HepG2 (cell line): Measurements from ENCODE around the gene WFDC6. TPM values are rescaled to one million over a fixed set of nuclear protein-coding genes. Genes with fewer than 3 reads are reported as not detected.

Source experiments
- ATAC-seq: fragments of 200-7000 bp; cut with Tn5 transposase; 3 replicates; pipeline ENCODE4 v1.9.1; 2020; ENCODE audit warnings: mild to moderate bottlenecking, moderate library complexity
- BruUV-seq: library from RNA; stranded (reverse); fragments of 400-500 nt; replicated peaks from 2 replicates; lab custom pipeline; 2021; lab: Mats Ljungman, UMichigan
- CTCF ChIA-PET: fragments of 300-600 bp; formaldehyde crosslinking; extraction: SDS; loops from one replicate; lab custom pipeline; 2021; ENCODE audit warnings: low total read pairs, inconsistent platforms, low intra/inter-chr PET ratio; lab: Yijun Ruan, JAX
- POLR2A ChIA-PET: fragments of 350-600 bp; sonication (Branson Sonifier 250); formaldehyde crosslinking; loops from one replicate; lab custom pipeline; 2020; ENCODE audit warnings: antibody characterized with exemption, inconsistent platforms; lab: Yijun Ruan, JAX
- DNase-seq: peaks from one replicate; pipeline ENCODE4 v3.0.0-alpha.2; 2015; ENCODE audit warnings: low spot score
- FAIRE-seq: peaks from 3 replicates; lab custom pipeline; 2011; peaks lifted over from hg19 to GRCh38; lab: Jason Lieb, UNC
- H2AFZ ChIP-seq: one replicate; pipeline ENCODE4 v1.6.1; 2011; ENCODE audit warnings: low read length, inconsistent platforms
- H3K27ac ChIP-seq: fragments of 300-600 bp; 3 replicates; pipeline ENCODE4 v1.8.0; 2011; ENCODE audit warnings: mixed run types, mild to moderate bottlenecking, mixed read lengths, low read length, inconsistent platforms; ENCODE audit not compliant: insufficient read depth; ENCODE audit errors: extremely low read length
- H3K27me3 ChIP-seq, 2 experiments: fragments of 200-600 bp in 1 of 2; 2 replicates in 1 of 2; 3 replicates in 1 of 2; pipeline versions ENCODE4 v1.6.0 to v1.8.0; 2011; ENCODE audit warnings: low read length in 2 of 2, mild to moderate bottlenecking in 2 of 2, moderate library complexity in 2 of 2, inconsistent platforms in 1 of 2; ENCODE audit not compliant: insufficient read depth in 2 of 2, control insufficient read depth in 1 of 2
- H3K36me3 ChIP-seq, 2 experiments: fragments of 200-600 bp in 1 of 2; replicated peaks in 1 of 2; 2 replicates in 1 of 2; 3 replicates in 1 of 2; pipeline versions ENCODE4 v1.5.1 to v1.8.0; 2011; ENCODE audit warnings: low read length in 2 of 2, inconsistent platforms in 1 of 2; ENCODE audit not compliant: insufficient read depth in 2 of 2, control insufficient read depth in 1 of 2
- H3K4me1 ChIP-seq: 2 replicates; pipeline ENCODE4 v1.5.1; 2012; ENCODE audit warnings: low read length, inconsistent platforms; ENCODE audit not compliant: insufficient read depth
- H3K4me2 ChIP-seq: 2 replicates; pipeline ENCODE4 v1.6.0; 2011; ENCODE audit warnings: low read depth, low read length, inconsistent platforms
- H3K4me3 ChIP-seq, 3 experiments: fragments of 200-600 bp in 1 of 3; sonication (generic), shearing (Covaris generic) in 1 of 3; replicated peaks in 1 of 3; 2 replicates each; pipeline ENCODE4 v1.5.1; 2011 to 2016; ENCODE audit warnings: low read length in 3 of 3, inconsistent platforms in 2 of 3, low read depth in 2 of 3, mild to moderate bottlenecking in 2 of 3, control low read depth in 1 of 3, mixed read lengths in 1 of 3; ENCODE audit not compliant: insufficient read depth in 1 of 3
- H3K79me2 ChIP-seq: one replicate; pipeline ENCODE4 v1.6.1; 2011; ENCODE audit warnings: low read length, inconsistent platforms; ENCODE audit not compliant: insufficient read depth
- H3K9ac ChIP-seq: 2 replicates; pipeline ENCODE4 v1.6.0; 2011; ENCODE audit warnings: mild to moderate bottlenecking, low read depth, low read length, inconsistent platforms; ENCODE audit not compliant: insufficient read depth
- H3K9me3 ChIP-seq: 2 replicates; pipeline ENCODE4 v1.5.1; 2012; ENCODE audit warnings: mild to moderate bottlenecking, low read length
- H4K20me1 ChIP-seq: 2 replicates; pipeline ENCODE4 v1.6.0; 2011; ENCODE audit warnings: inconsistent platforms, mild to moderate bottlenecking, low read length, moderate library complexity; ENCODE audit not compliant: insufficient read depth
- MIER2 ChIP-seq: IDR thresholded peaks from 2 replicates; pipeline ENCODE4 v1.6.1; 2016; ENCODE audit warnings: missing biosample characterization, missing genetic modification reagents
- PCBP2 ChIP-seq: fragments of 200-400 bp; formaldehyde crosslinking; optimal IDR thresholded peaks from 2 replicates; pipeline ENCODE3; 2018; ENCODE audit warnings: low read length, low read depth; ENCODE audit not compliant: poor library complexity, severe bottlenecking
- POGK ChIP-seq: sonication (generic); formaldehyde crosslinking; conservative IDR thresholded peaks from 2 replicates; pipeline ENCODE4 v1.8.0; 2022; ENCODE audit warnings: mild to moderate bottlenecking, moderate library complexity, missing genetic modification reagents
- SCMH1 ChIP-seq: sonication (generic); formaldehyde crosslinking; IDR thresholded peaks from 2 replicates; pipeline ENCODE4 v1.9.0; 2021; ENCODE audit warnings: missing genetic modification reagents, mild to moderate bottlenecking, borderline replicate concordance
- SIX4 ChIP-seq: sonication (generic); formaldehyde crosslinking; IDR thresholded peaks from 2 replicates; pipeline ENCODE4 v1.4.0; 2020; ENCODE audit warnings: missing genetic modification reagents
- SP140L ChIP-seq: sonication (generic); formaldehyde crosslinking; IDR thresholded peaks from 2 replicates; pipeline ENCODE4 v1.4.0; 2020; ENCODE audit warnings: missing genetic modification reagents, borderline replicate concordance
- SRSF1 ChIP-seq: fragments of 200-400 bp; formaldehyde crosslinking; optimal IDR thresholded peaks from 2 replicates; pipeline ENCODE3; 2017; ENCODE audit warnings: mild to moderate bottlenecking, low read depth, low read length, moderate library complexity
- USF2 ChIP-seq, 2 experiments: sonication (generic) in 1 of 2; formaldehyde crosslinking in 1 of 2; IDR thresholded peaks; 2 replicates each; pipeline versions ENCODE4 v1.5.1 to v1.6.1; 2011 to 2020; ENCODE audit warnings: borderline replicate concordance in 1 of 2, low read depth in 1 of 2, low read length in 1 of 2, mild to moderate bottlenecking in 1 of 2, missing genetic modification reagents in 1 of 2, moderate library complexity in 1 of 2
- ZMAT3 ChIP-seq: sonication (generic); formaldehyde crosslinking; conservative IDR thresholded peaks from 2 replicates; pipeline ENCODE4 v1.7.0; 2021; ENCODE audit warnings: missing genetic modification reagents
- WGBS: methylation state at CpG from one replicate; pipeline ENCODE4 v1.1.6; 2017; ENCODE audit warnings: low lambda C conversion rate; 5-methylcytosine and 5-hydroxymethylcytosine counted together
- in situ Hi-C: cut with HindIII; loops from 2 replicates; pipeline ENCODE4 v1.10.0; 2017; ENCODE audit warnings: low pct_unique_long_range_greater_than_20kb; ENCODE audit not compliant: extremely low pct_ligation_motif_present
- intact Hi-C: fragments of 100-400 bp; cut with micrococcal nuclease; formaldehyde crosslinking; loops from one replicate; pipeline ENCODE4 v1.10.0; 2022; ENCODE audit not compliant: unreplicated experiment
- polyA plus RNA-seq, 8 experiments: library from polyadenylated mRNA; depleted of rRNA in 3 of 8; stranded (reverse) in 7 of 8; unstranded in 1 of 8; fragments of >200 nt; fragmentation: Illumina TruSeq in 4 of 8; extraction: Trizol in 4 of 8; gene quantifications; 2 replicates each; pipeline versions ENCODE4 v1.2.1 to v1.2.3, GENCODE V29; 2011 to 2016; ENCODE audit warnings: low read depth in 4 of 8, missing spikeins in 1 of 8, mixed read lengths in 1 of 8; ENCODE audit not compliant: insufficient read depth in 1 of 8
- total RNA-seq, 5 experiments: library from RNA; depleted of rRNA; stranded (reverse); fragments of >200 nt; fragmentation: Illumina TruSeq; extraction: Trizol; gene quantifications; 2 replicates each; pipeline ENCODE4 v1.2.3, GENCODE V29; 2016; ENCODE audit warnings: low read depth in 1 of 5

The WFDC6 gene
- total and polyA plus RNA-seq, 2 of the 13 experiments (the other 11 are each of a cell fraction or from before 2014, with no cell fraction given) = not detected

GRCh38 chr20:45545351-45545750, 6.1 kb upstream of the WFDC6 start:
- no TSS peak for BruUV-seq
- CTCF ChIA-PET = interaction anchor here (2.6 kb wide), 1 partner anchor 226 kb away, joined by 23 read pairs; no protein-coding TSS in a partner anchor
- no peaks in the 10 kb centered on the region for H3K79me2 ChIP-seq
- ATAC-seq (no peak), DNase-seq (no peak), FAIRE-seq (no peak)
- TF ChIP-seq ZMAT3 (CRISPR knock-in tag) (no peak), SP140L (CRISPR knock-in tag) (no peak), MIER2 (CRISPR knock-in tag) (no peak), POGK (CRISPR knock-in tag) (no peak), PCBP2 (no peak), SRSF1 (no peak), USF2 (IDR thresholded peaks at IDR 0.05; ENCODE audit: low read depth, low read length) (no peak), USF2 (CRISPR knock-in tag; IDR thresholded peaks at IDR 0.05; ENCODE audit: borderline replicate concordance) (no peak), SIX4 (CRISPR knock-in tag) (no peak), SCMH1 (CRISPR knock-in tag) (no peak)
- POLR2A ChIA-PET = no interaction called here
- H3K9ac ChIP-seq = no peak overlapping the region
- H3K36me3 ChIP-seq = no peaks in the 10 kb centered on the region
- no peak overlapping the region for H3K4me2 ChIP-seq
- peaks cover 2 to 19% of the 10 kb centered on the region in 2 experiments; a peak in 3 of 5 replicates for H3K27me3 ChIP-seq
- WGBS = 24% methylated on average over 3 of the region's 3 CpGs
- no peak overlapping the region for H3K4me3 ChIP-seq
- no peaks in the 10 kb centered on the region for H3K4me1 ChIP-seq
- H3K9me3 ChIP-seq = no peaks in the 10 kb centered on the region
- no peaks in the 10 kb centered on the region for H4K20me1 ChIP-seq
- H2AFZ ChIP-seq = no peak overlapping the region
- no peak overlapping the region for H3K27ac ChIP-seq
- intact Hi-C loops (no loop called here), in situ Hi-C loops (loop anchor here (5.0 kb wide), 1 partner anchor 227 kb away; no protein-coding TSS in a partner anchor)
